ENCODE measurements around the gene TMEM263. TPM values are rescaled to one million over a fixed set of nuclear protein-coding genes. Genes with fewer than 3 reads are reported as not detected.

TMEM263 gene
- total and polyA plus RNA-seq, 2 of the 13 experiments (the other 11 are each of a cell fraction or from before 2014, with no cell fraction given) = 25.9 to 58.6 TPM

DNA sequence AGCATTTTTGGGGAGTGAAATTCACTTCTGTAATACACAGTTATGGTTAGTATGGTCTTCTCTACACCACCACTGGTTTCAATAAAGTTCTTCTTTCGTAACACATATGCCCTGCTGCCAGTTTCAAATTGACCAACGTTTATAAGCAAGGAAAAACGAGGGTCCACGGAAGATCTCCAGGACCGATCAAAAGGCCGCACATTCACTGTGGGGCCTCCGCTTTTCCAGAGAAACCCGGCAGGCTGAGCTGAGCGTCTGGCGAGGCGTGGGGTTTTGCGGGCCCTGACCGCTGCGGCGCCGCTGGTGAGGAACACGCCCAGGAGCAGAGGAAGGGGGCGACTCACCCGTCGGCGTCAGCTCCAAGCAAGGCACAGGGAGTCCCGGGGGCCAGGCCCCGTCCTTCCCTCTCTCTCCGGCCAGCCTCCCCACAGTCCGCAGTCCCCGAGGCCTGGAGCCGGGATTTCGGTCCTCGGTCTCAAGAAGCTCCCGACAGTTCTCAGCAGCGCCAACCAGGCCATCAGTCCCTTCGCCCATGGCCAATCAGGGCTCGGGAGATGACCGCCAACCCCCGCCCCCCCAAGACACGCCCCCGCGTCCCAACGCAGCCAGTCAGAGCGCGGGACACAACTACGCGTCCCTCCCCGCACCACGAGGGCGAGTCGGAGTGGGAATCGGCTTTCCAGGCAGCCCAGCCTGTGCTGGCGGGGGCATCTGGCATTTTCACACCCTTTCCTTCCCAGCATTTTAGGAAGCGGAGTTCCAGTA, 31.1 kb downstream of the TMEM263 start, which contains the start of gene MTERF2 (continued):
- TF ChIP-seq PAXIP1 (CRISPR knock-in tag; conservative IDR thresholded peaks at IDR 0.05) (no peak), MIER3 (CRISPR knock-in tag; IDR thresholded peaks at IDR 0.05; ENCODE audit: borderline replicate concordance) (peak; percentile 83; the same call in 1 of the 2 replicates), RXRA (CRISPR knock-in tag; IDR thresholded peaks at IDR 0.05) (peak; percentile 57; the same call in 1 of the 2 replicates), ARHGAP35 (CRISPR knock-in tag; IDR thresholded peaks at IDR 0.05; ENCODE audit: borderline replicate concordance) (no peak), RBFOX2 (IDR thresholded peaks at IDR 0.05; ENCODE audit: low read depth, low read length) (peak; percentile 85)
- TF ChIP-seq, protein P1, sequence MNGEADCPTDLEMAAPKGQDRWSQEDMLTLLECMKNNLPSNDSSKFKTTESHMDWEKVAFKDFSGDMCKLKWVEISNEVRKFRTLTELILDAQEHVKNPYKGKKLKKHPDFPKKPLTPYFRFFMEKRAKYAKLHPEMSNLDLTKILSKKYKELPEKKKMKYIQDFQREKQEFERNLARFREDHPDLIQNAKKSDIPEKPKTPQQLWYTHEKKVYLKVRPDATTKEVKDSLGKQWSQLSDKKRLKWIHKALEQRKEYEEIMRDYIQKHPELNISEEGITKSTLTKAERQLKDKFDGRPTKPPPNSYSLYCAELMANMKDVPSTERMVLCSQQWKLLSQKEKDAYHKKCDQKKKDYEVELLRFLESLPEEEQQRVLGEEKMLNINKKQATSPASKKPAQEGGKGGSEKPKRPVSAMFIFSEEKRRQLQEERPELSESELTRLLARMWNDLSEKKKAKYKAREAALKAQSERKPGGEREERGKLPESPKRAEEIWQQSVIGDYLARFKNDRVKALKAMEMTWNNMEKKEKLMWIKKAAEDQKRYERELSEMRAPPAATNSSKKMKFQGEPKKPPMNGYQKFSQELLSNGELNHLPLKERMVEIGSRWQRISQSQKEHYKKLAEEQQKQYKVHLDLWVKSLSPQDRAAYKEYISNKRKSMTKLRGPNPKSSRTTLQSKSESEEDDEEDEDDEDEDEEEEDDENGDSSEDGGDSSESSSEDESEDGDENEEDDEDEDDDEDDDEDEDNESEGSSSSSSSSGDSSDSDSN (CRISPR knock-in tag; IDR thresholded peaks at IDR 0.05) = peak; percentile 93
- TF ChIP-seq, protein P2, sequence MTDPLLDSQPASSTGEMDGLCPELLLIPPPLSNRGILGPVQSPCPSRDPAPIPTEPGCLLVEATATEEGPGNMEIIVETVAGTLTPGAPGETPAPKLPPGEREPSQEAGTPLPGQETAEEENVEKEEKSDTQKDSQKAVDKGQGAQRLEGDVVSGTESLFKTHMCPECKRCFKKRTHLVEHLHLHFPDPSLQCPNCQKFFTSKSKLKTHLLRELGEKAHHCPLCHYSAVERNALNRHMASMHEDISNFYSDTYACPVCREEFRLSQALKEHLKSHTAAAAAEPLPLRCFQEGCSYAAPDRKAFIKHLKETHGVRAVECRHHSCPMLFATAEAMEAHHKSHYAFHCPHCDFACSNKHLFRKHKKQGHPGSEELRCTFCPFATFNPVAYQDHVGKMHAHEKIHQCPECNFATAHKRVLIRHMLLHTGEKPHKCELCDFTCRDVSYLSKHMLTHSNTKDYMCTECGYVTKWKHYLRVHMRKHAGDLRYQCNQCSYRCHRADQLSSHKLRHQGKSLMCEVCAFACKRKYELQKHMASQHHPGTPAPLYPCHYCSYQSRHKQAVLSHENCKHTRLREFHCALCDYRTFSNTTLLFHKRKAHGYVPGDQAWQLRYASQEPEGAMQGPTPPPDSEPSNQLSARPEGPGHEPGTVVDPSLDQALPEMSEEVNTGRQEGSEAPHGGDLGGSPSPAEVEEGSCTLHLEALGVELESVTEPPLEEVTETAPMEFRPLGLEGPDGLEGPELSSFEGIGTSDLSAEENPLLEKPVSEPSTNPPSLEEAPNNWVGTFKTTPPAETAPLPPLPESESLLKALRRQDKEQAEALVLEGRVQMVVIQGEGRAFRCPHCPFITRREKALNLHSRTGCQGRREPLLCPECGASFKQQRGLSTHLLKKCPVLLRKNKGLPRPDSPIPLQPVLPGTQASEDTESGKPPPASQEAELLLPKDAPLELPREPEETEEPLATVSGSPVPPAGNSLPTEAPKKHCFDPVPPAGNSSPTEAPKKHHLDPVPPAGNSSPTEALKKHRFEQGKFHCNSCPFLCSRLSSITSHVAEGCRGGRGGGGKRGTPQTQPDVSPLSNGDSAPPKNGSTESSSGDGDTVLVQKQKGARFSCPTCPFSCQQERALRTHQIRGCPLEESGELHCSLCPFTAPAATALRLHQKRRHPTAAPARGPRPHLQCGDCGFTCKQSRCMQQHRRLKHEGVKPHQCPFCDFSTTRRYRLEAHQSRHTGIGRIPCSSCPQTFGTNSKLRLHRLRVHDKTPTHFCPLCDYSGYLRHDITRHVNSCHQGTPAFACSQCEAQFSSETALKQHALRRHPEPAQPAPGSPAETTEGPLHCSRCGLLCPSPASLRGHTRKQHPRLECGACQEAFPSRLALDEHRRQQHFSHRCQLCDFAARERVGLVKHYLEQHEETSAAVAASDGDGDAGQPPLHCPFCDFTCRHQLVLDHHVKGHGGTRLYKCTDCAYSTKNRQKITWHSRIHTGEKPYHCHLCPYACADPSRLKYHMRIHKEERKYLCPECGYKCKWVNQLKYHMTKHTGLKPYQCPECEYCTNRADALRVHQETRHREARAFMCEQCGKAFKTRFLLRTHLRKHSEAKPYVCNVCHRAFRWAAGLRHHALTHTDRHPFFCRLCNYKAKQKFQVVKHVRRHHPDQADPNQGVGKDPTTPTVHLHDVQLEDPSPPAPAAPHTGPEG (CRISPR knock-in tag; IDR thresholded peaks at IDR 0.05) = 0 out of 2 replicates have a peak, but pooled peaks have one; percentile 47
